ENCODE results near the gene SLC39A11. TPM values are rescaled to one million over a fixed set of nuclear protein-coding genes. Genes with fewer than 3 reads are reported as not detected.

SLC39A11 gene
- total RNA-seq, 1 experiment from 2014 or later, result 18.6 TPM

DNA sequence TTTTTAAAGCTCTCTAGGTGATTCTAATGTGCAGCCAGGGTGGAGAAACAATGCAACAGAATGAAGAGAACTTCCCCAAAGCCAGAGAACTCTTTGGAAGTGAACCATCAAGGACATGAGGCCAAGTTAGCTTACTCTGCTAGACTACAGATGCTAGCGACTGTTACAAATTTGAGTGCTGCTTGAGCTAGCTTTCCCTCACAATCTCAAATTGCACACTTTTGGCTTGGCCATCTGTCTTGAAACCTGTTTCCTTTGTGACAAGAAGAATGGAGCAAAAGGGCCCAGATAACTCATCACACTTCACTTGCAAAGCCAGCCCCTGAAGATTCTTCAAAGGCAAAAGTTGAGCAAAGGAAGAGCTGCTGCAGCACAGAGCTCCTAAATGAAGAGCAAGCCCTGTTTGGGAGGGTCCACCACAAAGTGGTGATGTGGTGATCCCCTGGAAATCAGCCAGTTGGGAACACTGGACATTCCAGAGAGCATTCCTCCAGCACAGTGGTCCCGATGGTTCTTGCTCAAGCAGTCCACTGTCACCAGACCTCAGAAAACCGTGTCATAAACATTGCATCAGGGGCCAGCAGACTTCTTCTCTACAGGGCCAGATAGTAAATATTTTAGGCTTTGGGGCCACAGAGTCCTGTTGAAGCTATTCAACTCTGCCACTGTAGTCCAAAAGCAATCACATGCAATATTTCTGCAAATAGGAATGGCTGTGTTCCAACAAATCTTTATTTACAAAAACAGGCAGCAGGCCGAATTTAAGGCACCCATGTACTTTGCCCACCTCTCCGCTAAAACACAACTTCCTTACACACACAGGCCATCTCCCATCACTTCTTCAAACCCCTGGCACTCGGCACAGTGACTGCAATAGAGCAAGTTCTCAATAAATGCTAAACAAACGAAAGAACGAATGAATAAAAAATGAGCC lies 21.2 kb downstream of the SLC39A11 start:
- intact Hi-C loops (cut with micrococcal nuclease; ENCODE audit: unreplicated experiment), result no loop called here
- DNase-seq (ENCODE audit: low spot score), result no peak
- Histone ChIP-seq H3K4me1 (ENCODE audit: insufficient read depth, low read length, poor library complexity, severe bottlenecking) (no peaks in the 10 kb centered on the region), H3K27me3 (replicated peaks; ENCODE audit: insufficient read depth, low read depth, low read length, poor library complexity) (no peaks in the 10 kb centered on the region), H3K27ac (ENCODE audit: low read depth, low read length, poor library complexity, severe bottlenecking) (no peak overlapping the region), H3K36me3 (ENCODE audit: insufficient read depth, low read length, poor library complexity, severe bottlenecking) (no peaks in the 10 kb centered on the region), H3K4me3 (ENCODE audit: low read depth, low read length, poor library complexity, severe bottlenecking) (no peak overlapping the region), H3K9me3 (ENCODE audit: low read depth, low read length, poor library complexity, severe bottlenecking) (no peaks in the 10 kb centered on the region)
- POLR2A ChIA-PET (ENCODE audit: low non-redundant PET), result no interaction called here
- TF ChIP-seq EZH2 (IDR thresholded peaks at IDR 0.05; ENCODE audit: borderline replicate concordance, low read depth, low read length, poor library complexity, severe bottlenecking), result no peak
- TF ChIP-seq, protein P1, sequence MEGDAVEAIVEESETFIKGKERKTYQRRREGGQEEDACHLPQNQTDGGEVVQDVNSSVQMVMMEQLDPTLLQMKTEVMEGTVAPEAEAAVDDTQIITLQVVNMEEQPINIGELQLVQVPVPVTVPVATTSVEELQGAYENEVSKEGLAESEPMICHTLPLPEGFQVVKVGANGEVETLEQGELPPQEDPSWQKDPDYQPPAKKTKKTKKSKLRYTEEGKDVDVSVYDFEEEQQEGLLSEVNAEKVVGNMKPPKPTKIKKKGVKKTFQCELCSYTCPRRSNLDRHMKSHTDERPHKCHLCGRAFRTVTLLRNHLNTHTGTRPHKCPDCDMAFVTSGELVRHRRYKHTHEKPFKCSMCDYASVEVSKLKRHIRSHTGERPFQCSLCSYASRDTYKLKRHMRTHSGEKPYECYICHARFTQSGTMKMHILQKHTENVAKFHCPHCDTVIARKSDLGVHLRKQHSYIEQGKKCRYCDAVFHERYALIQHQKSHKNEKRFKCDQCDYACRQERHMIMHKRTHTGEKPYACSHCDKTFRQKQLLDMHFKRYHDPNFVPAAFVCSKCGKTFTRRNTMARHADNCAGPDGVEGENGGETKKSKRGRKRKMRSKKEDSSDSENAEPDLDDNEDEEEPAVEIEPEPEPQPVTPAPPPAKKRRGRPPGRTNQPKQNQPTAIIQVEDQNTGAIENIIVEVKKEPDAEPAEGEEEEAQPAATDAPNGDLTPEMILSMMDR (conservative IDR thresholded peaks at IDR 0.05; ENCODE audit: low read depth, low read length), result no peak
- no TSS peak for BruUV-seq (replicated peaks)
- CTCF ChIA-PET, result no interaction called here

DNA sequence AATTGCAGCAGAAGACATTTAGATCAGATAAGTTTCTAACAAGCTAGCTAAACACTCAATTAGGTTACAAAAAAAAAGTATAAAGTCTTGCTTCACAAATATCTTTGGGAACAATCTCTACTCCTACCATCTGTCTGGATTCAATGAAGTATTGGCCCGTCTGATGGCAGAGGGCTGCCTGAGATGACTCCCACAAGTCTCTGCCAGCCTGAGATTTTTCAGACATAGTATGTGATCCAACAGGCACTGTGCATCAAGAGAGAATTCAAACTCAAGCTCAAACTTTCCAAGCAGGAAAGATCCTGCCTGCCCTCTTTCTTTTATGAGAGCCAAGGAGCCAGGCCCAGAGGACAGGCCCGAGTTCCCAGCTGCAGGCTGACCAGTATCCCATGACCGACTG lies 22.6 kb downstream of the SLC39A11 start:
- DNase-seq (ENCODE audit: low spot score), result no peak
- Histone ChIP-seq H3K27ac (ENCODE audit: low read depth, low read length, poor library complexity, severe bottlenecking) (no peak overlapping the region), H3K4me1 (ENCODE audit: insufficient read depth, low read length, poor library complexity, severe bottlenecking) (no peaks in the 10 kb centered on the region), H3K9me3 (ENCODE audit: low read depth, low read length, poor library complexity, severe bottlenecking) (no peaks in the 10 kb centered on the region), H3K36me3 (ENCODE audit: insufficient read depth, low read length, poor library complexity, severe bottlenecking) (no peaks in the 10 kb centered on the region), H3K27me3 (replicated peaks; ENCODE audit: insufficient read depth, low read depth, low read length, poor library complexity) (no peaks in the 10 kb centered on the region), H3K4me3 (ENCODE audit: low read depth, low read length, poor library complexity, severe bottlenecking) (no peak overlapping the region)
- POLR2A ChIA-PET (ENCODE audit: low non-redundant PET), result no interaction called here
- CTCF ChIA-PET, result no interaction called here
- no TSS peak for BruUV-seq (replicated peaks)
- intact Hi-C loops (cut with micrococcal nuclease; ENCODE audit: unreplicated experiment), result no loop called here
- TF ChIP-seq, protein P1 (conservative IDR thresholded peaks at IDR 0.05; ENCODE audit: low read depth, low read length), result no peak
- no peak for TF ChIP-seq EZH2 (IDR thresholded peaks at IDR 0.05; ENCODE audit: borderline replicate concordance, low read depth, low read length, poor library complexity, severe bottlenecking)

DNA sequence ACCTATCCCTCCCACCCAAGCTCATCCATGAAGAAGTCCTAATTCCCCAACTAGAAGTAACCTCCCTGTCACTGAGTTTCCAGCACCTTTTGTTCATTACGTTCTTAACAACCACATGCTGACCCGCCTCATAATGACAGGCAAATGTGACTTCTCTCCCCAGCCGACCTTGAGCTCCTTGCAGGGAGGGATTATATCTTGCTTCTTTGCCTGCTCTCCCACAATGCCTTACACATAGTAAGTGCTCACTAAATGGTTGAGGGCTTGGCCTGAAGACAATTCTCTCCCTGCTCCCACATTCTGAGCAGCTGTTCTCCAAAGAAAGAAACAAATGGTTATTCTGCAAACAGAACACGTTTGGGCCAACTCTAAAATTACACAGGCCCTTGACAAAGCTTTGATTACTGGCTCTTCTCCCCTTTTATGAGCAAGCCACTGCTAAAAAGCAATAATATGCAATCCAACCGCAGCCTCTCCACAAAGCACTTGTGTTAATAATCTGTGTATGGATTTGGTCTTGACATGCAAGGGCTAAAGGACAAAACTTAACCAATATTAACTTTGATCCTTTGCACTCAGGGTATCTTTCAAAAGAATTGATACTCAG lies 23.2 kb downstream of the SLC39A11 start:
- Histone ChIP-seq H3K36me3 (ENCODE audit: insufficient read depth, low read length, poor library complexity, severe bottlenecking) (no peaks in the 10 kb centered on the region), H3K9me3 (ENCODE audit: low read depth, low read length, poor library complexity, severe bottlenecking) (no peaks in the 10 kb centered on the region), H3K4me3 (ENCODE audit: low read depth, low read length, poor library complexity, severe bottlenecking) (no peak overlapping the region), H3K4me1 (ENCODE audit: insufficient read depth, low read length, poor library complexity, severe bottlenecking) (no peaks in the 10 kb centered on the region), H3K27ac (ENCODE audit: low read depth, low read length, poor library complexity, severe bottlenecking) (no peak overlapping the region), H3K27me3 (replicated peaks; ENCODE audit: insufficient read depth, low read depth, low read length, poor library complexity) (no peaks in the 10 kb centered on the region)
- TF ChIP-seq EZH2 (IDR thresholded peaks at IDR 0.05; ENCODE audit: borderline replicate concordance, low read depth, low read length, poor library complexity, severe bottlenecking), result no peak
- TF ChIP-seq, protein P1 (conservative IDR thresholded peaks at IDR 0.05; ENCODE audit: low read depth, low read length), result no peak
- ChIA-PET CTCF (no interaction called here), POLR2A (ENCODE audit: low non-redundant PET) (no interaction called here)
- intact Hi-C loops (cut with micrococcal nuclease; ENCODE audit: unreplicated experiment), result no loop called here
- no TSS peak for BruUV-seq (replicated peaks)
- no peak for DNase-seq (ENCODE audit: low spot score)
